ENCODE measurements around the gene FXN.
"Not testable (repeated sequence)": the region's sequence is repeated elsewhere in the genome, so short reads cannot be mapped to it uniquely, and the experiment has no call there.

Gene FXN

GRCh38 chr9:69035438-69036308, at the start of gene FXN:
Gene FXN (plus strand): TSS chr9:69035752. CDS start chr9:69035783, 31 bp downstream.
- Histone ChIP-seq H3K9me3 (ENCODE audit: insufficient read depth, low read length) (no peaks in the 10 kb centered on the region), H3K36me3 (ENCODE audit: low read length) (no peaks in the 10 kb centered on the region), H4K20me1 (ENCODE audit: low read depth, low read length) (no peaks in the 10 kb centered on the region), H3K4me3 (ENCODE audit: insufficient read depth, low read length, poor library complexity, severe bottlenecking) (peak within 1 kb of the TSS; percentile 93), H2AFZ (ENCODE audit: low read depth, low read length, severe bottlenecking) (peak within 1 kb of the TSS; percentile 86), H3K9ac (ENCODE audit: low read length) (peak within 1 kb of the TSS; percentile 79), H3K27ac (ENCODE audit: low read depth, low read length) (peak within 1 kb of the TSS; percentile 63), H3F3A (ENCODE audit: insufficient read depth) (no peaks in the 10 kb centered on the region), H3K27me3 (ENCODE audit: low read length) (no peaks in the 10 kb centered on the region), H3K9me2 (replicated peaks; ENCODE audit: insufficient read depth, low read length) (no peaks in the 10 kb centered on the region), H3K79me2 (ENCODE audit: insufficient read depth, low read length) (peaks cover 40% of the 10 kb centered on the region), H3K4me2 (ENCODE audit: low read depth, low read length, poor library complexity, severe bottlenecking) (peak within 1 kb of the TSS; percentile 97)
- TF ChIP-seq CTCF (IDR thresholded peaks at IDR 0.05; ENCODE audit: insufficient read depth, low read length, poor library complexity, severe bottlenecking) = peak; percentile 96
- no peak for TF ChIP-seq EZH2phosphoT487 (conservative IDR thresholded peaks at IDR 0.05; ENCODE audit: low read length)

GRCh38 chr9:68986949-68987348, 48.6 kb upstream of the FXN start:
- not testable (repeated sequence) for H3K79me2 ChIP-seq (ENCODE audit: insufficient read depth, low read length); H3K27me3 ChIP-seq (ENCODE audit: low read length); H3K4me3 ChIP-seq (ENCODE audit: insufficient read depth, low read length, poor library complexity, severe bottlenecking); H3K4me2 ChIP-seq (ENCODE audit: low read depth, low read length, poor library complexity, severe bottlenecking); H4K20me1 ChIP-seq (ENCODE audit: low read depth, low read length); H3K36me3 ChIP-seq (ENCODE audit: low read length); H2AFZ ChIP-seq (ENCODE audit: low read depth, low read length, severe bottlenecking); H3K27ac ChIP-seq (ENCODE audit: low read depth, low read length); H3K9ac ChIP-seq (ENCODE audit: low read length); H3K9me2 ChIP-seq (replicated peaks; ENCODE audit: insufficient read depth, low read length); H3F3A ChIP-seq (ENCODE audit: insufficient read depth); H3K9me3 ChIP-seq (ENCODE audit: insufficient read depth, low read length)

- H3K4me2 ChIP-seq (ENCODE audit: low read depth, low read length, poor library complexity, severe bottlenecking) = no peak overlapping the region
- H3K36me3 ChIP-seq (ENCODE audit: low read length) = no peaks in the 10 kb centered on the region
- no peaks in the 10 kb centered on the region for H3K9me2 ChIP-seq (replicated peaks; ENCODE audit: insufficient read depth, low read length)
- no peaks in the 10 kb centered on the region for H4K20me1 ChIP-seq (ENCODE audit: low read depth, low read length)
- no peaks in the 10 kb centered on the region for H3K9me3 ChIP-seq (ENCODE audit: insufficient read depth, low read length)
- H3K27me3 ChIP-seq (ENCODE audit: low read length) = no peaks in the 10 kb centered on the region
- H3K4me3 ChIP-seq (ENCODE audit: insufficient read depth, low read length, poor library complexity, severe bottlenecking) = no peak overlapping the region
- no peaks in the 10 kb centered on the region for H3F3A ChIP-seq (ENCODE audit: insufficient read depth)
- no peaks in the 10 kb centered on the region for H3K79me2 ChIP-seq (ENCODE audit: insufficient read depth, low read length)
- H2AFZ ChIP-seq (ENCODE audit: low read depth, low read length, severe bottlenecking) = no peak overlapping the region
- no peak overlapping the region for H3K9ac ChIP-seq (ENCODE audit: low read length)
- no peak overlapping the region for H3K27ac ChIP-seq (ENCODE audit: low read depth, low read length)
- TF ChIP-seq EZH2phosphoT487 (conservative IDR thresholded peaks at IDR 0.05; ENCODE audit: low read length) (no peak), CTCF (IDR thresholded peaks at IDR 0.05; ENCODE audit: insufficient read depth, low read length, poor library complexity, severe bottlenecking) (no peak)
Measured at GRCh38 chr9:68991457-68991856, 44.1 kb upstream of the FXN start.

GRCh38 chr9:68995776-68996175, 39.8 kb upstream of the FXN start:
- Histone ChIP-seq H3K27me3 (ENCODE audit: low read length) (no peaks in the 10 kb centered on the region), H3K9me3 (ENCODE audit: insufficient read depth, low read length) (no peaks in the 10 kb centered on the region), H3K4me2 (ENCODE audit: low read depth, low read length, poor library complexity, severe bottlenecking) (no peak overlapping the region), H2AFZ (ENCODE audit: low read depth, low read length, severe bottlenecking) (no peak overlapping the region), H3K9me2 (replicated peaks; ENCODE audit: insufficient read depth, low read length) (no peaks in the 10 kb centered on the region), H3K4me3 (ENCODE audit: insufficient read depth, low read length, poor library complexity, severe bottlenecking) (no peak overlapping the region), H3K79me2 (ENCODE audit: insufficient read depth, low read length) (no peaks in the 10 kb centered on the region), H3F3A (ENCODE audit: insufficient read depth) (no peaks in the 10 kb centered on the region), H3K9ac (ENCODE audit: low read length) (no peak overlapping the region), H3K27ac (ENCODE audit: low read depth, low read length) (no peak overlapping the region), H3K36me3 (ENCODE audit: low read length) (no peaks in the 10 kb centered on the region), H4K20me1 (ENCODE audit: low read depth, low read length) (no peaks in the 10 kb centered on the region)
- TF ChIP-seq CTCF (IDR thresholded peaks at IDR 0.05; ENCODE audit: insufficient read depth, low read length, poor library complexity, severe bottlenecking) (no peak), EZH2phosphoT487 (conservative IDR thresholded peaks at IDR 0.05; ENCODE audit: low read length) (no peak)
